Muscle of back (tissue), 13 donors: Measurements from ENCODE around the gene CC2D2B. TPM values are rescaled to one million over a fixed set of nuclear protein-coding genes. Genes with fewer than 3 reads are reported as not detected.
"Not testable (repeated sequence)": the region's sequence is repeated elsewhere in the genome, so short reads cannot be mapped to it uniquely, and the experiment has no call there.

Source experiments
- DNase-seq, 3 donors: peaks; one replicate each; pipeline versions ENCODE4 v3.0.0 to v3.0.0-alpha.2; 2013
- long read RNA-seq, 9 donors: transcript quantifications; one replicate each; lab custom pipeline, GENCODE V29; 2026
- polyA plus RNA-seq, 10 donors: library from polyadenylated mRNA; unstranded; fragments of 120-200 nt; gene quantifications; one replicate each; pipeline ENCODE4 v1.2.1, GENCODE V29; 2013; ENCODE audit not compliant: insufficient read length in 10 of 10

The CC2D2B gene, protein sequence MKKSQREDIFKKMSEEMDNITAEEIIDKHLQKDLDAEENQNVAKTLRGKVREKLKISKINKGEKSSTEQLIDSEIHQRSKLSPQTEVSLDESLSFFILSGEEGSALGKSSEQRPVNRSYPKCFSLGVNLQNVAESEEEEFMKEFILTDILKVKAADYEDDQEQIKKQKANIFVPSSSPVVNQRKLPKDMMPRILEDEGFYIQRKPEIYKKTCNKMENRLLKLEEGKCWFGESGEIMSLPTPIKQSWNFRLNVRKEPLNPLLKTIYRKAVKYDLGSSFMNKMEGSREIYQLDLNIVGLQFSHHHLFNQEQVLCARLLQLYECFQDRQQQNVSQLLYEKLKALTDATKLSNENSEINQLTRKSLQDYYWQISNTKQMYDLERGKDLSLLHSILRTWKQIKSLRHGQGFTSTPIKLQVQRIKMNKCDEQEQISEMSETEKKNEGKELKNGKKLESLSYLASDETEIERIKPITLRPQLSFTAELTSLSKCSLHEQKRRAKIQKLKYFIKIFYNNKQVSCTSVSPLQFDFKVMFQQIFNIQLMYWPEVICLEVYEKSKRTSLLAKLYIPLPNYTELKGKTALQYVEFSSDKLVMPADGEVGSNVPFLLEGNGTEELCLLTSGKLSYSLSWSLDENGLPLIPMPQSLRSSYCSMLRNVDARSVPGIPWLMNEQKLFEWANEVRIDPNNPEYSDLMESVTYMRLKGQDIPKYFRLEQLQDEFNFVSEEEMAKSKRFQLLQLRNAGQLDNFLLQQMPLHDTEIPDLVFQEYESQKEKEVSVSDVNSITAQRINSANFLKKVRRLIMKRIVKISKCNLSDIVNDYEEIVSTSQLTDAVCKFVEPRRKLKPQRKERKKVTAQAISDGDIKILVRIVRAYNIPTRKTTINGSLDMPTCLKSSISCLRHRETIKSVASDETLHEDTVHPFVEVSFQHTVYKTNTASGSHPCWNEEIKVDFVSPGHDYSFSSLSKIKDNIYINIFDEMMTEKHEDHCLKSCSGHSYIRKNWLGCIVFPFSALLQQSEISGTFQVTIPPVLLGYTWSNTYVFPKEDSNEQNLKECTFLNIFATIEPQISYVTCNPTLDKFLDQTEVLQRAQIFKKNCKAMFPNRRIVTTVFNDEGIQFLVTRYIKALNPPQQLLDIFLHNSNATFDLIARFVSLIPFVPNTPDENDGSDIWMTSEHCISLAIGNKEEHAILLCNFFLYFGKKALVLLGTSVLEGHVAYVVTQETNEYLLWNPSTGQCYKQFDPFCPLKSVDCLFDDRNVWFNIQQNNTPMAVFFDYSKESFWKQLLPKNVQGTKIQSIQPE (N-terminal part only)
- 1 to 10 TPM in 3 of 10 donors, under 1 TPM in 7; 0.64 to 1.9 (median 0.82) TPM for polyA plus RNA-seq
- long read RNA-seq, donor 1: 0 reads
- long read RNA-seq, donor 2: 0 reads
- long read RNA-seq, donor 3: 0 reads
- long read RNA-seq, donor 4: 0 reads
- long read RNA-seq, donor 5: 0 reads
- long read RNA-seq, donor 6: 0 reads
- long read RNA-seq, donor 7: 0 reads
- long read RNA-seq, donor 8: 0 reads
- long read RNA-seq, donor 9: 0 reads

GRCh38 chr10:95907456-95908253 lies at the start of gene CC2D2B:
Gene CC2D2B (plus strand): TSS chr10:95907975. CDS start chr10:95911324, 3,349 bp downstream.
- peak; percentile 67 to 95 (median 78) for DNase-seq

DNA sequence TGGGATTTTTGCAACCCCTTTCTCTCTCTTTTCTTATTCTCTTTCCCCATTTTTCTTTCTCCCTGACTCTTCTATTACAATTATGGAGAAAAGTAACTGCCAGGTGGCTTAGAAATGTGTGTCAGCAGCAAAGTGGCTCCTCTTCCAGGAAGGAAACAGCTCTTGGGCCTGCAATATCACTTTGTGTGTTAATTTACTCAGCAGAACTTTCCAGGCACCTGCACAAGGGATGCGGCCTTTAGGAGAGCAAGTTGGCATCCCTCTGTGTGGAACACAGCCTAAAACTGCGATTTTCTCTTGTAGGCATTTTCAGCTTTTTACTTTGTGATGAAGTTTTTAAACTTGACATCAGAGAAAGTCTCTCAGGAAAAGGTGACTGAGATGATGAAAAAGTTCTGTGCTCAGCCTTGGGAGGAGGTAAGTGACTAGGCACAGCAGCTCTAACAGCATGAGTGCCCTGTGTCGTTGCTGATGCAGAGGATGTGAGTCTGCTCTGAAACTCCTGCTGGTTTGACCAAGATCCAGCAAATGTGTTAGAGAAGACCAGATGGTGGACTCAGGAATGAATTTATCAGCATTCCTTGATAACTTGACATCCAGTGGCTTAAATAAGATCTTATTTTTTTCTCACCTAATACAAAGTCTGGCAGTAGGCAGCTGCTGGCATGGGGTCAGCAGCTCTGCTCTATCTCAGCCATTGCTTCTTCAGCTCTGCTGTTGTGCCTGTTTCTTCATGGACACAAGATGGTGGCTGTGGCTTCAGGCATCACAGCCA lies 47.4 kb upstream of the CC2D2B start:
- no peak for DNase-seq

DNA sequence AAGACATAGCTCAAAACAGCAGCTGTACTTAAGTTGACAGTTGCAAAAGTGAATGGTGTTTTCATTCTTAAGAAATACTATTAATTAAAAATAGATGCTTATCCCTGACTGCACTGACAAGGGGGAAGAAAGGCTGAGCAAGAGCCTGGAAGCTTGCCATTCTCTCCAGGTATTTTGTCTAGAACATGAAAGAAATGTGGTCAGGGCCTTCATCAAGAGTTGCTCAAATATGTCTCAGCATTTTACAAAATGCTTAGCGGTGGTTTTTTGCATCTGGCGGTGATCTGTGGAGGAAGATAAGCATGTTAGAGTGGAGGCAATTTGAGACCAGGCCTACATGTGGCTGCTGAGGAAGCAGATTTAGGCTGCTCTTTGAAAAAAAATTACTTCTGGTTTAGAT lies 46.4 kb upstream of the CC2D2B start:
- no peak for DNase-seq

- peak; percentile 39 to 69 (median 40) for DNase-seq
Measured at GRCh38 chr10:95864906-95865813, 42.6 kb upstream of the CC2D2B start.

DNA sequence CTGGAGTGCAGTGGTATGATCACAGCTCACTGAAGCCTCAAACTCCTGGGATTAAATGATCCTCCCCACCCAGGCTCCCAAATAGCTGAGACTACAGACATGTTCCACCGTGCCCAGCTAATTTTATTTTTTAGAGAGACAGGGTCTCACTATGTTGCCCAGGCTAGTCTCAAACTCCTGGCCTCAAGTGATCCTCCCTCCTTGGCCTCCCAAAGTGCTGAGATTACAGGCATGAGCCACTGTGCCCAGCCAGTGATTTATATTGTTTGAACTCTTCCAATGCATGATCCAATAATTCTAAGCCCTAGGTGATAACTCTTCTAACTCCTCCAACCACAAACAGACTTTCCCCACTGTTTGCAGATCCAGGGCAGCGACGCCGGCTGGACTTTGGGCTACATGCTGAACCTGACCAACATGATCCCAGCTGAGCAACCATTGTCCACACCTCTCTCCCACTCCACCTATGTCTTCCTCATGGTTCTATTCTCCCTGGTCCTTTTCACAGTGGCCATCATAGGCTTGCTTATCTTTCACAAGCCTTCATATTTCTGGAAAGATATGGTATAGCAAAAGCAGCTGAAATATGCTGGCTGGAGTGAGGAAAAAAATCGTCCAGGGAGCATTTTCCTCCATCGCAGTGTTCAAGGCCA lies 41.8 kb upstream of the CC2D2B start:
- no peak for DNase-seq

DNA sequence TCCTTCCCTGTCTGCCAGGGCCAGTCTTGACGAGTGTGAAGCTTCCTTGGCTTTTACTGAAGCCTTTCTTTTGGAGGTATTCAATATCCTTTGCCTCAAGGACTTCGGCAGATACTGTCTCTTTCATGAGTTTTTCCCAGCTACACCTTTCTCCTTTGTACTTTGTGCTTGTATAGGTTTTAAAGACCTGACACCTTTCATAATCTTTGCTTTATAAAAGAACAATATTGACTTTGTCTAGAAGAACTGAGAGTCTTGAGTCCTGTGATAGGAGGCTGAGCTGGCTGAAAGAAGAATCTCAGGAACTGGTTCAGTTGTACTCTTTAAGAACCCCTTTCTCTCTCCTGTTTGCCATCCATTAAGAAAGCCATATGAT lies 41.3 kb upstream of the CC2D2B start:
- no peak for DNase-seq

DNA sequence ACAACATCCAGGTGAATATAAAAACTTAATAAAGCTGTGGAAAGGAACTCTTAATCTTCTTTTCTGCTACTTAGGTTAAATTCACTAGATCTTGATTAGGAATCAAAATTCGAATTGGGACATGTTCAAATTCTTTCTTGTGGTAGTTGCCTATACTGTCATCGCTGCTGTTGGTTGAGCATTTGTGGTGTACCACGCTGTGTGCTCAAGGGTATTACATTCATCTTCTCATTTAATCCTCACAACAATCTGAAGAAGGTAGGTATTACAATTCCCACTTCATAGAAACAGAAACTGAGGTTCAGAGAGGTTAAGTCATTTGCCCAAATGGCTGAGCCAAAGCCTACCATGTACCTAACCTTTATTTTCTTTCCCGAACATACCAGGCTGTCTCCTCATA lies 39.9 kb upstream of the CC2D2B start:
- DNase-seq: no peak

- DNase-seq: no peak
Measured at GRCh38 chr10:95872158-95872711, 35.5 kb upstream of the CC2D2B start.

- DNase-seq: no peak
Measured at GRCh38 chr10:95873139-95873538, 34.6 kb upstream of the CC2D2B start.

DNA sequence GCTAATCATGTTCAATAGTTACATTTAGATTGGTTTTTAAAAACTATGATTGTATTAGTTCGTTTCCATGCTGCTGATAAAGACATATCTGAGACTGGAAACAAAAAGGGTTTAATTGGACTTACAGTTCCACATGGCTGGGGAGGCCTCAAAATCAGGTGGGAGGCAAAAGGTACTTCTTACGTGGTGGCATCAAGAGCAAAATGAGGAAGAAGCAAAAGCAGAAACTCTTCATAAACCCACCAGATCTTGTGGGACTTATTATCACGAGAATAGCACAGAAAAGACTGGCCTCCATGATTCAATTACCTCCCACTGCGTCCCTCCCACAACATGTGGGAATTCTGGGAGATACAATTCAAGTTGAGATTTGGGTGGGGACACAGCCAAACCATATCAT lies 34.1 kb upstream of the CC2D2B start:
- DNase-seq: no peak

DNA sequence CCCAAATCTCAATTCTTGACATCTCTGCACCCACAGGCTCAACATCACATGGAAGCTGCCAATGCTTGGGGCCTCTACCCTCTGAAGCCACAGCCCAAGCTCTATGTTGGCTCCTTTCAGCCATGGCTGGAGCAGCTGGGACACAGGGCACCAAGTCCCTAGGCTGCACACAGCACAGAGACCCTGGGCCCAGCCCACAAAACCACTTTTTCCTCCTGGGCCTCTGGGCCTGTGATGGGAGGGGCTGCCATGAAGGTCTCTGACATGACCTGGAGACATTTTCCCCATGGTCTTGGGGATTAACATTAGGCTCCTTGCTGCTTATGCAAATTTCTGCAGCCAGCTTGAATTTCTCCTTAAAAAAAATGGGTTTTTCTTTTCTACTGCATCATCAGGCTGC lies 33.0 kb upstream of the CC2D2B start:
- DNase-seq: not testable (repeated sequence)

DNA sequence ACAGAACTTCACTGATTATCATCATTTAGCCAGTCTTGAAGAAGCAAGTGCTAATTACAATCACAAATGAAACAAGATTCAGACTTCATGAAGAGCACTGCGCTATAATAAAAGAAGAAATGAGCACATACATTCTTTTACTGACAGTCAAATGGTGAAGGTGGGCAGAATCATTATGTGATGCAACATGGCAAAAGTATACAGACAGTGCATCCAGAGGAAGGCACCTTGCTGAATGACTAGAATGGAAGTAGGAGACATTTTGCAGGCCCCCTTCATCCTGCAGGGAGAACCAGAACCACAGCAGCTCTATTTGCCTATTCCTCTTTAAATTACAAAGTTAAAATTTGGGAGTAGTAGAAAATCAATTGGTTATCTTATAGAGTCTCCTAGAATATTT lies 31.0 kb upstream of the CC2D2B start:
- DNase-seq: no peak

DNA sequence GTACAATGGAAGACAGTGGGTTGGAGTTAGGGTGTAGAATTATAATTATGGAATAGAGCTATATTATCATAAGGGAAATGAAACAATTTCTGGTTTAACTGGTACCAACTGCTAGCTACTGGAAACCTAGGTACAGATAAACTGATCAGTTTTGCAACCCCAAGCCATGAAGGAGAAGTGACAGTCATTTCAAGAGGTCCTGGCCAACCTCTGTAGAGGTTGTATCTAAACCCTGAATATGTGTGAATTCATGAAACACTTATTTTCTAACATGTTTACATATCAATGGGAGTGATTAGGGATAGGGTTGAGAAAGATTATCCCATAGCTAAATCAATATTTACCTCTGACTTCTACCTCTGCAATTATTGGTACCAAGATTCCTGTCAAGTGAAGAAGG lies 29.9 kb upstream of the CC2D2B start:
- no peak for DNase-seq

DNA sequence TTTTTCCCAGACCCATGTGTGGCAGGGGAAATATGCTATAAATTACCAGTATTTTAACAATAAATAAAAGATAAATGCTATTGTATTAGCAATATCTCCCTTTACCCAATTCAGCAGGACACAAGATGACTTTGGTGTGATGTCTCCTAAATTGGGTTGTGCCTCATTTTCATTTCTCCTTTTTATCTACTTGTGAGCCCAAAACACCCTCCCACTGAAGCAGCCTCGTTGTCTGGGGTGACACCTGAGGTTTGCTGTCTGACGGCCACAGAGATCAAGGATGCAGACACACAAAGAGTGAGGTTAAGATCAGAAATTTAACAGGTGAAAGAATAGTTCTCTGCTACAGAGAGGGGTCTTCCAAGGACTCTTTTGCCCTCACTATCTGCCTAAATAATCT lies 27.1 kb upstream of the CC2D2B start:
- DNase-seq: no peak

DNA sequence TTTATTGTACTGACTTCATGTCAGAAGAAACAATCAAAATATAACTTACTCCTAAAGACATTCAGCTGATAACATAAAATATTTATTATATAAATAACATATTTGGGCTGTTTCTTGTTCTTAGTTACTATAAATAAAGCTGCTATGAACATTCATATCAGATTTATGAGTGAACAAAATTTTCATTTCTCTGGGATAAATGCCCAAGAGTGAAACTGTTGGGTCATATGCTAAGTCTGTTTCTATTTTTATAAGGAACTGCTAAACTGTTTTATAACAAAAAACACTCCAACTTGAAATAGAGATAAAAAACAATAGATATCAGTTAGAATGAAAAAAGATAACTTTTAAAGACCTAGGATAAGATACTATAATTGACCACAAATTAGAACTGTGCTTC lies 26.5 kb upstream of the CC2D2B start:
- peak in 1 of 3 donors; percentile 37 for DNase-seq

DNA sequence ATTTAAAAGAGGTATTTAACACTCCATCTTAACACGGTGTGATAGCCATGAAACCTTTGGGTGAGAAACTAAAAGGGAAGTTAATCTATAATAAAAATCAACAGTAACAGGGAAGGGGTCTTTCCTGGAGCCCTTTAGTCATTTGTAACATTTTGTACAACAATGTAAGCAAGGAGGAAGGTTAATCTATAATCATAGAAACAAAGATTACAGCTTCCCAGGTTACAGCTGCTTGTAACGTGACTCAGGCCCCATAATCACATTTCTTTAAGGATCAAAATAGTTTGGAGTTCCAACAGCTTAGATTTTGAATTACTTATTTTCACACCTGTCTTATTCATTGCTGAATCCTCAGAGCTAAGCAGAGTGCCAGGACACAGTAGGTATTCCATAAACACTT lies 17.9 kb upstream of the CC2D2B start:
- DNase-seq: no peak

GRCh38 chr10:95896071-95896850 lies 11.5 kb upstream of the CC2D2B start:
- no peak for DNase-seq
